ENCODE measurements around the gene PCDHGB5.
"Not testable (repeated sequence)": the region's sequence is repeated elsewhere in the genome, so short reads cannot be mapped to it uniquely, and the experiment has no call there.

The PCDHGB5 gene

GRCh38 chr5:141427783-141428426 lies 30.2 kb downstream of the PCDHGB5 start:
- DNase-seq (ENCODE audit: low spot score) = no peak
- no peak for TF ChIP-seq CTCF (IDR thresholded peaks at IDR 0.05; ENCODE audit: extremely low read depth, insufficient read depth, missing control alignments)
- in situ Hi-C loops (cut with MboI; ENCODE audit: low pct_unique_long_range_greater_than_20kb, low sequenced_read_pairs, unreplicated experiment) = no loop called here

DNA sequence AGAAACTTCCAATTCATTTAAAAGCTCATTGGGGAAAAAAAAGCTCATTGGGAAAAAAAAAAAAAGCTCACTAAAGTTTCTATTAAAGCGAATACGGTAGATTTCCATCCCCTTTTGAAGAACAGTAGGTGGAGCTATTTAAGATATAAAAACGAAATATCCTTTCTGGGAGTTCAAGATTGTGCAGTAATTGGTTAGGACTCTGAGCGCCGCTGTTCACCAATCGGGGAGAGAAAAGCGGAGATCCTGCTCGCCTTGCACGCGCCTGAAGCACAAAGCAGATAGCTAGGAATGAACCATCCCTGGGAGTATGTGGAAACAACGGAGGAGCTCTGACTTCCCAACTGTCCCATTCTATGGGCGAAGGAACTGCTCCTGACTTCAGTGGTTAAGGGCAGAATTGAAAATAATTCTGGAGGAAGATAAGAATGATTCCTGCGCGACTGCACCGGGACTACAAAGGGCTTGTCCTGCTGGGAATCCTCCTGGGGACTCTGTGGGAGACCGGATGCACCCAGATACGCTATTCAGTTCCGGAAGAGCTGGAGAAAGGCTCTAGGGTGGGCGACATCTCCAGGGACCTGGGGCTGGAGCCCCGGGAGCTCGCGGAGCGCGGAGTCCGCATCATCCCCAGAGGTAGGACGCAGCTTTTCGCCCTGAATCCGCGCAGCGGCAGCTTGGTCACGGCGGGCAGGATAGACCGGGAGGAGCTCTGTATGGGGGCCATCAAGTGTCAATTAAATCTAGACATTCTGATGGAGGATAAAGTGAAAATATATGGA lies 32.8 kb downstream of the PCDHGB5 start, which contains the start of gene PCDHGA12:
PCDHGA12 (plus strand) TSS at position 176 of the 782 bp plus-strand sequence; CDS start at position 429, 253 bp downstream.
- peak; percentile 85 for DNase-seq (ENCODE audit: low spot score)
- TF ChIP-seq CTCF (IDR thresholded peaks at IDR 0.05; ENCODE audit: extremely low read depth, insufficient read depth, missing control alignments) = peak; percentile 61

GRCh38 chr5:141431286-141431685 lies 33.5 kb downstream of the PCDHGB5 start:
- DNase-seq (ENCODE audit: low spot score) = peak; percentile 61
- TF ChIP-seq CTCF (IDR thresholded peaks at IDR 0.05; ENCODE audit: extremely low read depth, insufficient read depth, missing control alignments) = no peak
- in situ Hi-C loops (cut with MboI; ENCODE audit: low pct_unique_long_range_greater_than_20kb, low sequenced_read_pairs, unreplicated experiment) = no loop called here

More for the DNA sequence above, 32.8 kb downstream of the PCDHGB5 start, which contains the start of gene PCDHGA12:
- in situ Hi-C loops (cut with MboI; ENCODE audit: low pct_unique_long_range_greater_than_20kb, low sequenced_read_pairs, unreplicated experiment) = no loop called here

DNA sequence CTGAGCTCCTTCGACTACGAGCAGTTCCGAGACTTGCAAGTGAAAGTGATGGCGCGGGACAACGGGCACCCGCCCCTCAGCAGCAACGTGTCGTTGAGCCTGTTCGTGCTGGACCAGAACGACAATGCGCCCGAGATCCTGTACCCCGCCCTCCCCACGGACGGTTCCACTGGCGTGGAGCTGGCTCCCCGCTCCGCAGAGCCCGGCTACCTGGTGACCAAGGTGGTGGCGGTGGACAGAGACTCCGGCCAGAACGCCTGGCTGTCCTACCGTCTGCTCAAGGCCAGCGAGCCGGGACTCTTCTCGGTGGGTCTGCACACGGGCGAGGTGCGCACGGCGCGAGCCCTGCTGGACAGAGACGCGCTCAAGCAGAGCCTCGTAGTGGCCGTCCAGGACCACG lies 34.6 kb downstream of the PCDHGB5 start:
- in situ Hi-C loops (cut with MboI; ENCODE audit: low pct_unique_long_range_greater_than_20kb, low sequenced_read_pairs, unreplicated experiment); DNase-seq (ENCODE audit: low spot score): not testable (repeated sequence)

DNA sequence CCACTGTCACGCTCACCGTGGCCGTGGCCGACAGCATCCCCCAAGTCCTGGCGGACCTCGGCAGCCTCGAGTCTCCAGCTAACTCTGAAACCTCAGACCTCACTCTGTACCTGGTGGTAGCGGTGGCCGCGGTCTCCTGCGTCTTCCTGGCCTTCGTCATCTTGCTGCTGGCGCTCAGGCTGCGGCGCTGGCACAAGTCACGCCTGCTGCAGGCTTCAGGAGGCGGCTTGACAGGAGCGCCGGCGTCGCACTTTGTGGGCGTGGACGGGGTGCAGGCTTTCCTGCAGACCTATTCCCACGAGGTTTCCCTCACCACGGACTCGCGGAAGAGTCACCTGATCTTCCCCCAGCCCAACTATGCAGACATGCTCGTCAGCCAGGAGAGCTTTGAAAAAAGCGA lies 35.0 kb downstream of the PCDHGB5 start:
- DNase-seq (ENCODE audit: low spot score); in situ Hi-C loops (cut with MboI; ENCODE audit: low pct_unique_long_range_greater_than_20kb, low sequenced_read_pairs, unreplicated experiment): not testable (repeated sequence)

GRCh38 chr5:141434006-141434405 lies 36.3 kb downstream of the PCDHGB5 start:
- TF ChIP-seq CTCF (IDR thresholded peaks at IDR 0.05; ENCODE audit: extremely low read depth, insufficient read depth, missing control alignments) = no peak
- DNase-seq (ENCODE audit: low spot score) = no peak
- in situ Hi-C loops (cut with MboI; ENCODE audit: low pct_unique_long_range_greater_than_20kb, low sequenced_read_pairs, unreplicated experiment) = no loop called here

DNA sequence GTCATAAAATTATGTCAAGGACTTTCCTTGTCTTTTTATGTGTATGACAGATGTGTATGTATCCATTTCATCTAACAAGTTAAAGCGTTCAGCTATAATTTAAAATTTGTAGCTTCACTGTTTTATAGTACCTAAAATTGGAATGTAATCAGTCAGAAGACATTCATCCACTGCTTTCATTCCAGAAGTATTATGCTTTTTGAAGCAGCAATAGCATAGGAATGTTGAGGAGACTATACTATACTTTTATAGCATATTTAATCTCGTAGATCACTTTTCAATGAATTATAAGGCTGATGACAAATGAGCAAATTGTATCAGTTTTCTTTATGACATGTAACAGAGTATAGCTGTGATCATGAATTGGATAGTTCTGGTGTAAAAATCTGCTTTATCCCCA lies 39.5 kb downstream of the PCDHGB5 start:
- TF ChIP-seq CTCF (IDR thresholded peaks at IDR 0.05; ENCODE audit: extremely low read depth, insufficient read depth, missing control alignments) = no peak
- in situ Hi-C loops (cut with MboI; ENCODE audit: low pct_unique_long_range_greater_than_20kb, low sequenced_read_pairs, unreplicated experiment) = no loop called here
- DNase-seq (ENCODE audit: low spot score) = no peak

Data from GM13977 (cell line).